NCI-H526 (cell line): Measurements from ENCODE around the gene GPBP1L1.
"Not testable (repeated sequence)": the region's sequence is repeated elsewhere in the genome, so short reads cannot be mapped to it uniquely, and the experiment has no call there.

Source experiments
- DNase-seq, 2 experiments: peaks; one replicate each; lab custom pipeline; 2025; lab: John Stamatoyannopoulos, UW

The GPBP1L1 gene, protein sequence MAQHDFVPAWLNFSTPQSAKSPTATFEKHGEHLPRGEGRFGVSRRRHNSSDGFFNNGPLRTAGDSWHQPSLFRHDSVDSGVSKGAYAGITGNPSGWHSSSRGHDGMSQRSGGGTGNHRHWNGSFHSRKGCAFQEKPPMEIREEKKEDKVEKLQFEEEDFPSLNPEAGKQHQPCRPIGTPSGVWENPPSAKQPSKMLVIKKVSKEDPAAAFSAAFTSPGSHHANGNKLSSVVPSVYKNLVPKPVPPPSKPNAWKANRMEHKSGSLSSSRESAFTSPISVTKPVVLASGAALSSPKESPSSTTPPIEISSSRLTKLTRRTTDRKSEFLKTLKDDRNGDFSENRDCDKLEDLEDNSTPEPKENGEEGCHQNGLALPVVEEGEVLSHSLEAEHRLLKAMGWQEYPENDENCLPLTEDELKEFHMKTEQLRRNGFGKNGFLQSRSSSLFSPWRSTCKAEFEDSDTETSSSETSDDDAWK

DNA sequence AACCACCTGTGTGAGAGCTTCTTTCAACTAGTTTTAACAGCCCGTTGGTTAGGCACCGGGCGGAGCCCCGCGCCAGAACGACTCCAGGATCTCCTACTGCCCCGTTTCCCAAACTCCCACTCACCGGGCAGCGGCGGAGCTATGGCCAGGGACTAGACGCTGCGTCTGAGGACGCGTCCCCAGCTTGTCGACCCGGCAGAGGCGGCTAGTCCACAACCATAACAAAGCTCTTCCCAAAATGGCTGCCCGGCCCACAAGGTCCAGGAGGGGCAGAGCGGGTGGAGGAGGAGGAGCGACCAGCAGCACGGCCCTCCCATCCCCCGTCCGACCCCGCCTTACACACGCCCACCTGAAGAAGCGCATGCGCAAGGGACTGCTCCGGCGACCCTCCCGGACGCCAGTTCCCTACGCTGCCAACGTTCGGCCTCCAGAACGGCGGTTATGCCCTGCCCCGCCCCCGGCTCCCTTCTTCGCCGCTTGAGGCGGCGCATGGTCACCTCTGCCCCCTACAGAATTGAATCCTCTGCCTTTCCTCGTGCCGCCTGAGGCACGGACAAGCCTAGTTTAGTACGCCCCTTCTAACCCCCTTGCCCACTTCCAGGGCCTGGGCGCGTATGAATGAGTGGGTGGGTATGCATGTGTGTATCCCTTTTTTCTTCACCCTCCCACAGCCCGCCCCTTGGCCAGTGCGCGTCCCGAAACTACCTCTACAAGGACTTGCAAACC, at the start of gene GPBP1L1:
Gene GPBP1L1 (minus strand): TSS at position 246 of the 726 bp plus-strand sequence. CDS start 27,446 bp downstream, outside the sequence.
- peak; percentile 96 to 99 for DNase-seq

DNA sequence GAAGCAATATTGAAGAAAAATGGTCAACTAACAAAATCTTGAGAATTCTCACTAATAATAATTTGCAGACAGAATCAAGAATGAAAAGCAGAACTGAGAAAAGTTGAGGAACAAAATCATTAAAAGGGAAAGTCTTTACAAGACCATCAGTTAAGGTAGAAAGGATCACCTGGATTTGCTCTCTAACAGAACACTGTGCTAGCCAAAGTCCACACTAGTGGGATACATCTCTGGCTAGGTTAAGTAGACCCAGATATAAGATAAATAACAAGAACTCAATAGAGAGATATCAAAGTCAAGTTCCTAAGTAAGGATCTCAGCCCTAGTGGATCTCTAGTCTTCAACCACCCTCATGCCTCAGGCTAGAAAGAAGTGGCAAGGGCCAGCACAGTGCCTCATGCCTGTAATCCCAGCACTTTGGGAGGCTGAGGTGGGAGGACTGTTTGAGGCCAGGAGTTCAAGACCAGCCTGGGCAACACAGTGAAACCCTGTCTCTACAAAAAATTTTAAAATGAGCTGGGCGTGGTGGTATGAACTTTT, 44.5 kb upstream of the GPBP1L1 start:
- no peak for DNase-seq

DNA sequence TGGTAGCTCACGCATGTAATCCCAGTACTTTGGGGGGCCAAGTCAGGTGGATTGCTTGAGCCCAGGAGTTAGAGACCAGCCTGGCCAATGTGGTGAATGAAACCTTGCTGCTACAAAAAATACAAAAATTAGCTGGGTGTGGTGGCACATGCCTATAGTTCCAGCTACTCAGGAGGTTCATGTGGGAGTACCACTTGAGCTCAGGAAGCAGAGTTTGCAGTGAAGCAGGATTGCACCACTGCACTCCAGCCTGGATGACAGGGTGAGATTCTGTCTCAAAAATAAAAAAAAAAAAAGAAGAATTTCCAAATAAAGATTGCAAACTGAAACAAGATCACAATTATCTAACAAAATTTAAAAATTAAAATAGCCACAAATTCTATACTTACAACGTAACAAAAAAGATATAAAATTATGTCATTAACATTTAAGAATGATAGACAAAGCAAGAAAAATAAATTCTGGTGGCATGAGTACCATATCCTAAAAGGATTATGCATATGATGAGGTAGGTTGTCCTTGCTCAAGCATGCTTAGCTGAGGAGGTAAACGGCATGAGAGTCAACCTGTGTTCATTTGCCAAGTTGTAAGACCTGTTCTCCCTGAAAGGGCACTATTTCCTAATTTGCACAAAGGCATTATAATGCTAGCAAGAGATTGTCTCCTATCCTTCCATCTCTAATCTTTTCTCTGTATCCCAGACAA, 43.9 kb upstream of the GPBP1L1 start:
- DNase-seq = peak; percentile 74 to 79

DNA sequence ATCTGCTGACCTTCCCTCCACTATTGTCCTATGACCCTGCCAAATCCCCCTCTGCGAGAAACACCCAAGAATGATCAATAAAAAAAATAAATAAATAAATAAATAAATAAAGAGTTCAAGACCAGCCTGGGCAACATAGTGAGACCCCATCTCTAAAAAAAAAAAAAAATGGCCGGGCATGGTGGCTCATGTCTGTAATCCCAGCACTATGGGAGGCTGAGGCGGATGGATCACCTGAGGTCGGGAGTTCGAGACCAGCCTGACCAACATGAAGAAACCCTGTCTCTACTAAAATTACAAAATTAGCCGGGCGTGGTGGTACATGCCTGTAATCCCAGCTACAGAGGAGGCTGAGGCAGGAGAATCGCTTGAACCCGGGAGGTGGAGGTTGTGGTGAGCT, 39.7 kb upstream of the GPBP1L1 start:
- DNase-seq = not testable (repeated sequence)

DNA sequence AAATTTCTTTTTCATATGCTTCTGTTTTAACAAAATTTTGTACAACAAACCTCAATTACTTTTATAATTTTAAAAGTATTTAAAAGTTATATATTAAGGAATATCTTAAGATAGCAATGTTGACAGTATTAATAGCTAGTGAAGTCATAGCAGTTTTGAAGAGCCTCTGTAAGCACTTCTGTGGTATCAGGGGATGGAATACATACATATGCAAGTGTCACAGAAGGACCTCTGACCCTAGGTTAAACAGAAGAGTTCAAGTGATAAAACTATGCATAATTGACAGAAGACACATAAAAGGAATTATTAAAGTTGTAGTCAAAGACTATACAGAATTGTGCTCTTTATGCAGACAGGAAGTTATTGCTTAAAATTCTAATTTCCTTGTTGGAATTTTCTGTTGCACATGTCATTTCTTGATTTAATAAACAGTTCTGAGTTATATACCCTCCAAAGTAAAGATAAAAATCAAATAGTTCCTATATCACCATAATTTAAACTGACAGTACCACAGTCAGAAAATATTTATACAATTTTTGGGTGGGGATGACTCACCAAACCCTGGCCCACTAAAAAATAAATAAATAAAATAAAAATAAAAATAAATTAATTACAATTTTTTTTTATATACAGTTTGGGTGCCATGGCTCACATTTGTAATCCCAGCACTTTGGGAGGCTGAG, 37.1 kb upstream of the GPBP1L1 start:
- no peak for DNase-seq

DNA sequence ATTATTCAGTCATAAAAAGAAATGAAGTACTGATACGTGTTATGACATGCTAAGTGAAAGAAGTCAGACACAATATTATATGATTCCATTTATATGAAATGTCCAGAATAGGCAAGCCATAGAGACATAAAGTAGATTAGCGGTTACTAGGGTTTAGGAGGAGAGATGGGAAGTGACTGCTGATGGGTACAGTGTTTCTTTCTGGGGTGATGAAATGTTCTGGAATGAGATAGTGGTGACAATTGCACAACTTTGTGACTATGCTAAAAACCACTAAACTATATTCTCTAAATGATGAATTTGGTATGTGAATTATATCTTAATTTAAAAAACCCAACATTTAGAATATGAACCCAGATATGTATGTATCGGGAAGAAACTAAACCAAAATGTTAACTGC, 36.5 kb upstream of the GPBP1L1 start:
- no peak for DNase-seq

DNA sequence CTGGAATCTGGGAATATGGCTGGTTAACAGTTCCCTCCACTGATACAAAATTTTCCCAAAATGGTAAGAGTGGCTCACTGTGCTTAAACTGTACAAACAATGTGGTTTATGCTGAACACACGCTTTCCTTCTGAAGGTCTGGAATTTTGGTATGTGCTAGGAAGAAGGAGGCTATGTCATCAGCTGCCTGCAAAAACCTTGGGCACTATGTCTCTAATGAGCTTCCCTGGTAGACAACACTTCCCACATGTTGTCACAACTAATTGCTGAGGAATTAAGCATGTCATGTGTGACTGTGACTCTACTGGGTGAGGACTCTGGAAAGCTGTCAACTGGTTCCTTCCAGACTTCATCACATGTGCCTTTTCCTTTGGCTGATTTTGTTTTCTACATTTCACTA, 34.9 kb upstream of the GPBP1L1 start:
- no peak for DNase-seq

DNA sequence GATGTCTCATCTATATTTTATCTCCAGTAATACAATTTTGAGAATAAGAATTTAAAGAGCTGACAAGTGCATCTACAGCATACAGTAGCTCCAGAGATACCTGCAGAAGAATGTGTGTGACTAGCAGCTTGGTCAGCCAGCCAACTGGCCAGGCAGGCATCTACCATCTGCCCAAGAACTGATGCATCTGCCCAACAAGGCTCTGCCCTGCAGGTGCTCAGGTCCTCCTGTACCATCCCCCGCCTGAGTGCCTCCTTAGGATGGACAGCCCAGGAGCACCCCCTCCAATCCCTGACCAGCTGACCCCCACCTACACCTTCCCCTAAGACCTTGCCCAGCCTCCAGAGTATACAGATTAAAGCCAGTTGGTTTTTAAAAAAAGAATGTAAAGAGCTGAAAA, 32.0 kb upstream of the GPBP1L1 start:
- no peak for DNase-seq

DNA sequence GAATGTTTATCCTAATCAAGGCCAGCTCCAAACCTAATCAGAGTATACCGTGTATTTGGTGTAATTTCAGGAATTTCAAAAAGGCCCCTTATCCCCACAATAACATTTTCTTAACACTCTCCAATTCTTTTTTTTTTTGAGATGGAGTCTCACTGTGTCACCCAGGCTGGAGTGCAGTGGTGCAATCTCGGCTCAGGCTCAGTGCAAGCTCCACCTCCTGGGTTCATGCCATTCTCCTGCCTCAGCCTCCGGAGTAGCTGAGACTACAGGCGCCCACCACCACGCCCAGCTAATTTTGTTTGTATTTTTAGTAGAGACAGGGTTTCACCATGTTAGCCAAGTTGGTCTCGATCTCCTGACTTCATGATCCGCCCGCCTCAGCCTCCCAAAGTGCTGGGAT, 31.1 kb upstream of the GPBP1L1 start:
- not testable (repeated sequence) for DNase-seq

DNA sequence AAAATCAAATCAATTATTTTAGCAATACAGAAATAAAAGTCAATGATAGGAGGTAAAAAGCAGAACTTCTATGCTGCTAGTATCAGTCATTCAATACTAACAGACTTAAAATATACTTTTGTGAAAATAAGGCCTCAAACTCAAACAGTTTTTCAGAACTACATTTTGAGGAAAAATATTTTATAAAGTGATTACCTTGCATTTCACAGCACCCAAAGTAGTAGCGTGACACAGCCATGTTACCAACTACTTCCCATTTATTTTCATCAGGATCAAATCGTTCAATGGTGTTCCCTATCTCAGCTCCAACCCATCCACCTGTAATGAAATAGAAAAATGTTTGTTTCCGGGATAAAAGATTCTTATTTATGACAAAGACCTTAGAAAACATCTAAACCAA, 30.4 kb upstream of the GPBP1L1 start:
- no peak for DNase-seq

DNA sequence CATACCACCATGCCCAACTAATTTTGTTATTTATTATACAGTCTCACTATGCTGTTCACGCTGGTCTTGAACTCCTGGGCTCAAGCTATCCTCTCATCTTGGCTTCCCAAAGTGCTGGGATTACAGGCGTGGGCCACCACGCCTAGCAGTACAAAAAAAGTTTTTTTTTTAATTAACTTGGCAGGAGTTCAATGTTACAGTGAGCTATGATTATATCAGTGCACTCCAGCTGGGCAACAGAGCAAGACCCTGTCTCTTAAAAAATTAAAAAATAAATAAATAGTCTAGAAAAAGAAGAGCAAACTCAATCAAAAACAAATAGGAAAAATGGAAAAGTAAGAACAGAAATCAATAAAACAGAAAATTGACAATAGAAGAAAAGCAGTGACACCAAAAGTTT, 27.4 kb upstream of the GPBP1L1 start:
- no peak for DNase-seq

DNA sequence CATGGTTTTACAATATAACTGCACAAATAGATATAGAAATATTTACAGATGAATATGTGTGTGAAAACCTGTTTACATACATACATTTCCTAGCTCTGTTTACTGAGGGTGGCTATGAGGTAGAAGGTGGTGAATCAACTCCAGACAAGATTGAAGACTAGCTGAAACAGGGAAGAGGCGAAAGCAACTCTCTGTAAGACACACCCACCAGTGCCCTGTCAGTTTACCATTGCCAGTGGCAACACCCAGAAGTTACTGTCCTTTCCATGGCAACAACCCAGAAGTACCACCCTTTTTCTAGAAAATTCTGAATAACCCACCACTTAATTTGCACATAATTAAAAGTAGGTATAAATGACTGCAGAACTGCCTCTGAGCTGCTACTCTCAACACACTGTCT, 18.3 kb upstream of the GPBP1L1 start:
- no peak for DNase-seq

DNA sequence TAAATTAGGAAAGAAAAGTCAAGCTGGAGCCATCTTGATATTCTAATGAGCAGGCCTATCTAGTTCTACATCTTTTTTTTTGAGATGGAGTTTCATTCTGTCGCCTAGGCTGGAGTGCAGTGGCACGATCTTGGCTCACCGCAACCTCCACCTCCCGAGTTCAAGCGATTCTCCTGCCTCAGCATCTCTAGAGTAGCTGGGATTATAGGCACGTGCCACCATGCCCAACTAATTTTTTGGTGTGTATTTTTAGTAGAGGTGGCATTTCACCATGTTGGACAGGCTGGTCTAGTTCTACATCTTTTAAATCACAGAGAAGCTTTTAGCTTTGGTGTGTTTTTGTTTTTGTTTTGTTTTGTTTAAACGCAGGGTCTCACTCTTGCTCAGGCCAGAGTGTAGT, 8.5 kb upstream of the GPBP1L1 start:
- DNase-seq = no peak

DNA sequence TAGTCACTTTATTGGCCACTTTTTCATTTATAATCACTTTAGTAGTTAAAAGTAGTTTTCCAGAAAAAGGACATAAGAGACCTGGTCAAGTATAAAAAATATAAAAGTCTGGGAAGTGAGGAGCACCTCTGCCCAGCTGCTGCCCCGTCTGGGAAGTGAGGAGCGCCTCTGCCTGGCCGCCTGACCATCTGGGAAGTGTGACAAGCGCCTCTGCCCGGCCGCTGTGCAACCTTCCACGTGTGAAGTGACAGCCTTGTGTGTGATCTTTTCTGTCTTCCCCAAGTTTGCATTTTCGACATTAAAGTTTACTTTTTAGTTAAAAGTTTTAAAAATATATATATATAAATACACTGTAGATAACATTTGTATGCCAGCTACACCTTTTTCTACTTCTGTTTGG, 7.5 kb upstream of the GPBP1L1 start:
- DNase-seq = not testable (repeated sequence)

DNA sequence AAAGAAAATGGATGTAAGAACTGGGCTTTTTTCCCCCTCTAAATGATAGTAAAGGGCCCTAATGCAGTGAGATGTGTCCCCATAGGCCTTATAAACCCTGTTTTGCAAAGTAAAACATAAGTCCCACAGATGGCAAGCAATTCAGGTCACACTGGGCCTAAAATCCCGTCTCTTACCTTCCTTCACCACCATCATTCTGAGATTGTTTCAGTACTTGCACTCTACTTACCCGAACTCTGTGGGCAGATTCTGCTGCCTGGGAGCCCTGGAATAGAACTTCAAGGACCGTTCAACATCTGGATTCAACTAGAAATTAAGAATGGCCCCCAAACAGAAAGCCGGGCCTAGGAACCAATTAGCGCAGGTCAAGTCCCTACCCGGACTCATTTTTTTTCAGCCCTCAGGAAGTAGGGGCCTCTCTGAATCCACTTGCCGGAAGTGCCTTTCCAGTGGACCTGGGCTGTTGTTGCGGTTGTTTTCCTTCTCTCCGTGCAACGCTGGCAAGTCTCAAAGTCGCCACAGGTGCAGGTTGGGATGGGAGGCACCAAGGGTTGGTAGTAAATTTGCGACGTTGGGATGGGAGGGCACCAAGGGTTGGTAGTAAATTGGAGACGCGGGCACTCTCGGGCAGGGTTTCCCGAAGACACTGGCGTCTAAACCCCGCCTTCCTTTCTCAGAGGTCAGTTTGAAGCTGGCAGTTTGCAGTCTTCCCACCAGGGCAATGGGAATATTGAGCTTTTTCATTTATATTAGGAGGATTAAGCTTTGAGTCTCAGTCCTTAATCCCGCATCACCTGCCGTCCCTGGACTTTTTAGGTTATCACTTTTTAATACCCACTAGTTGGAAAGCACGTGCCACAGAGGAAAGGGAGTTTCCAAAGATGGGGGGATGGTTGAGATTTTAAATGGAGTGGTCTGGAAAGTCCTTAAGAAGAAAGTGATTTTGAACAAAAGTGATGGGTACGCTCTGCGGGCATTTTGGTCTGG, 1.7 kb upstream of the GPBP1L1 start, which contains the start of gene TMEM69:
Gene TMEM69 (plus strand): TSS at position 428 of the 987 bp plus-strand sequence. CDS start 2,888 bp downstream, outside the sequence.
- DNase-seq = peak; percentile 94 to 96

DNA sequence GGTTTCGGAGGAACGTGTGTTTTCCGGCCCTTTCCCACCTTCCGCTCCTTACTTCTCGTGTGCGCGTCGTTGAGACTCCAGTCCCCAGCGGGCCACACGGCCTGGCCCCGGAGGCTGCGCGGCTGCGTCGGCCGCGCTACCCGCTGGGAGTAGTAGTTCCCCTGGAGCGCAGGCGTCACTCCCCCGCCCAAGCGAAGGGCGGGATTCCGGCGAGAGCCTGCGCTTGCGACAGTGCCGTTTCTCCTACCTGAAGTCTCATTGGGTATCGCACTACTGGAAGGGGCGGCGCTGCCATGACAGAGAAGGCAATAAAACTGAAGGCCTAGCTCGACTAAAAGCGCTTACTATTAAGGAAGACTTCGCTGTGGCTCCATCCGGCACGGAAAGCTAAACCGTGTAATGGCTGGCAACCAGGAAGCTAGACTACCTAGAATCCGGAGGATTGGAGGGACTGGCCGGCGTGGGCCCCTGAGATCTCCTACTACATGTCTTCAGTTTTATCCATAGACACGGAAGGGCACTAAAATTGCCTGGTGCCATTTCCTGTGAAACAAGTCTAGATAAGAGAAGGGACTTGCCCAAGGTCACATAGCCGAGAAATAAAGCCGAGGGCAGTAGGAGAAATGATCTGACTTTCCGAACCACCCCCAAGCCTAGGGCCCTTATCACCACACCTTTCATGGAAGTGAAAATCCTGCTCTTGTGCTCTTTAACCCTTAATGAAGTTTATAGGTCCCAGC, 851 bp upstream of the GPBP1L1 start:
- peak; percentile 99 to 100 for DNase-seq

DNA sequence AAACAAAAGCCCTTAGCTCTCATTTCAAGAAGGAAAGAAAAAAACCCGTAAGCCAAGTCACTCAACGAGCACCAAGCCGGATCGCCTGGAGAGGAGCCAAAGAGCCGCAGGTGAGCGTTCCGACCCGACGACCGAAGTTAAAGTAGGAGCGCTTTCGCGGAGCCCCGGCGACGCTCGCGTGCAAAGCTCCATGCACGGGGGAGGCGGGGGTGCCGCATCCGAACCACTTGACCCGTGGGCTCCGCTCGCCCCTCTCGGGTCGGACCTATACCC, 382 bp downstream of the GPBP1L1 start:
- peak; percentile 65 to 81 for DNase-seq

DNA sequence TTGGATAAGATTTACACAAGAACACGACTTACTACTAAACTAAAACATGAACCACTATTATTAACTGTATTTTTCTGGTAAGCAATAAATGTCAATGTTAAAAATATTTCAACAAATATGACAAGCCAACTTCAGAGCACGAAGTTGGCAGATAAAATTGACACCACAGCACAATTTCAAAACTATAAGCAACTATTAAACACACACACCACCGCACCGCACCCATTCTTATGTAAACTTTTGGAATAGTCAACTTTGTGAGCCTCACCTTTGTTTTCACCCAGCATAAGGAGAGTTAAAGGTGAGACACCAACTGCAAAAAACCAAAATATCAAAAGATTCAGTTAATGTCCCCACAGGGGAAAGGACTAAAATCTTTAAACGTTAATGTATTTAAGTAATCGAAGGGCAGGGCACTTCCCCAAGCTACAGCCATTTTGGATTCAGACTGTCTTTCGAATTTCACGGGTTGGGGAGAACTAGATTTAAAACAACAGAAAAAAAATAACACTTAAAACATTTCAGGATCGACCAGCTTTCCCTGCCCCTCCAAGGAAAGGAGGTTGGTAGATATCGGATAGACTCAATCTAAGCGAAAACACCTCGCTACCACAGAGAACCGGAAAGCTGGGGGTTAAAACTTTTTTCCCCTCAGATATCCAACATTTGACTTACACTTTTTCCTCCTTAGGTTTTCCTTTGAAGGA, 872 bp downstream of the GPBP1L1 start:
- peak; percentile 58 to 61 for DNase-seq

DNA sequence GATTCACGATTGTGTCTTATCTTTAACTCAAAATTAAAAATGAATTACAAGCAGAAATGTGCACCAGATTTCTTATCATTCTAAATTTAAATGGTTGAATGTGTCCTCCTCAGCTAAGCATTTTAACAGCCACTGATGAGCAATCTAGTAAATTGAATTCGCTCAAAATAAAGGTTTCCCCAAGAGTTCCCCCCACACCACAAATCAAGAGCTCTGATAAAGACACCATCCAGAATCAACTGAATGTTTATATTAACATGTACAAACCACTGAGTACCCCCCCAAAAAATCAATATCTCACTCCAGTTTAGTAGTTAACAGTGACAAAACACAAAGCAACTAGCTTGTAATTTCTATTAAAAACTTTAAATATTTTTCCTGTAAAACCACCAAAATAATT, 1.9 kb downstream of the GPBP1L1 start:
- DNase-seq = no peak
